GM19455 (cell line): ENCODE data around the gene RCN2.
A peak's percentile ranks its signal among the peaks of the same experiment; 100 is the strongest.
"Not testable (repeated sequence)": the region's sequence is repeated elsewhere in the genome, so short reads cannot be mapped to it uniquely, and the experiment has no call there.

Source experiments
- ATAC-seq: cut with Tn5 transposase; IDR thresholded peaks from one replicate; pipeline ENCODE4 v1.9.1; 2021; ENCODE audit not compliant: unreplicated experiment

Gene RCN2

GRCh38 chr15:76931397-76932134 is at the start of gene RCN2:
TSS of gene RCN2 (plus strand) at chr15:76931749. CDS start at chr15:76931842, 93 bp downstream.
- peak; percentile 99 for ATAC-seq

GRCh38 chr15:76885212-76885611 is 46.3 kb upstream of the RCN2 start:
- ATAC-seq, result no peak

- not testable (repeated sequence) for ATAC-seq
Observed at GRCh38 chr15:76887280-76888141, 44.0 kb upstream of the RCN2 start.

GRCh38 chr15:76892836-76893235 is 38.7 kb upstream of the RCN2 start:
- ATAC-seq, result not testable (repeated sequence)

GRCh38 chr15:76894174-76894573 is 37.4 kb upstream of the RCN2 start:
- no peak for ATAC-seq

GRCh38 chr15:76898102-76898501 is 33.4 kb upstream of the RCN2 start:
- ATAC-seq, result no peak

- ATAC-seq, result not testable (repeated sequence)
Observed at GRCh38 chr15:76899176-76899930, 32.2 kb upstream of the RCN2 start.

GRCh38 chr15:76899931-76900310 is 31.6 kb upstream of the RCN2 start:
- not testable (repeated sequence) for ATAC-seq

GRCh38 chr15:76901965-76902364 is 29.6 kb upstream of the RCN2 start:
- ATAC-seq, result no peak

- ATAC-seq, result no peak
Observed at GRCh38 chr15:76903251-76903681, 28.3 kb upstream of the RCN2 start.

- ATAC-seq, result peak; percentile 25
Observed at GRCh38 chr15:76904461-76905012, 27.0 kb upstream of the RCN2 start.

GRCh38 chr15:76905013-76905839 is 26.3 kb upstream of the RCN2 start, which contains the start of gene SCAPER:
TSS of gene SCAPER (minus strand) at chr15:76905340. CDS start at chr15:76883817, 21,523 bp downstream.
- ATAC-seq, result peak; percentile 84

GRCh38 chr15:76905855-76906254 is 25.7 kb upstream of the RCN2 start:
- no peak for ATAC-seq

GRCh38 chr15:76912430-76912829 is 19.1 kb upstream of the RCN2 start:
- no peak for ATAC-seq

- ATAC-seq, result no peak
Observed at GRCh38 chr15:76913737-76914136, 17.8 kb upstream of the RCN2 start.

GRCh38 chr15:76916369-76916768 is 15.2 kb upstream of the RCN2 start:
- no peak for ATAC-seq

GRCh38 chr15:76928201-76928600 is 3.3 kb upstream of the RCN2 start:
- ATAC-seq, result no peak

- no peak for ATAC-seq
Observed at GRCh38 chr15:76929011-76929760, 2.4 kb upstream of the RCN2 start.

GRCh38 chr15:76930831-76931396 is 635 bp upstream of the RCN2 start:
- no peak for ATAC-seq
